Aorta (tissue), 5 donors: ENCODE results near the gene L1CAM. TPM values are rescaled to one million over a fixed set of nuclear protein-coding genes. Genes with fewer than 3 reads are reported as not detected.

Experiments used
- ATAC-seq: fragments of 200-7000 bp; cut with Tn5 transposase; one replicate; pipeline ENCODE4 v1.9.1; 2022; ENCODE audit warnings: moderate library complexity; ENCODE audit not compliant: low FRiP score
- DNase-seq, 2 donors: peaks; one replicate each; pipeline ENCODE4 v3.0.0-alpha.2; 2020
- H3K27ac ChIP-seq, 2 donors: one replicate each; pipeline ENCODE4 v1.5.1; 2013; ENCODE audit warnings: low read length in 2 of 2, mild to moderate bottlenecking in 2 of 2, moderate library complexity in 2 of 2, control low read depth in 1 of 2, inconsistent platforms in 1 of 2, low read depth in 1 of 2
- H3K27me3 ChIP-seq, 2 donors: one replicate each; pipeline ENCODE4 v1.6.1; 2013; ENCODE audit warnings: control low read depth in 1 of 2, low read length in 1 of 2, mild to moderate bottlenecking in 1 of 2, moderate library complexity in 1 of 2; ENCODE audit not compliant: insufficient read depth in 2 of 2, control insufficient read depth in 1 of 2
- H3K36me3 ChIP-seq, 2 donors: one replicate each; pipeline ENCODE4 v1.6.1; 2013; ENCODE audit warnings: control low read depth in 1 of 2, low read length in 1 of 2, mild to moderate bottlenecking in 1 of 2; ENCODE audit not compliant: insufficient read depth in 2 of 2, control insufficient read depth in 1 of 2
- H3K4me1 ChIP-seq, 2 donors: one replicate each; pipeline ENCODE4 v1.6.1; 2013; ENCODE audit warnings: low read length in 2 of 2, control low read depth in 1 of 2, mild to moderate bottlenecking in 1 of 2, moderate library complexity in 1 of 2; ENCODE audit not compliant: insufficient read depth in 2 of 2, control insufficient read depth in 1 of 2
- H3K4me3 ChIP-seq, 2 donors: one replicate each; pipeline ENCODE4 v1.5.1; 2013; ENCODE audit warnings: low read length in 2 of 2, control low read depth in 1 of 2, mild to moderate bottlenecking in 1 of 2
- H3K9me3 ChIP-seq: one replicate; pipeline ENCODE4 v1.6.1; 2013; ENCODE audit warnings: mild to moderate bottlenecking, low read length; ENCODE audit not compliant: control insufficient read depth
- WGBS, 2 donors: extraction: QIAGEN DNeasy Blood & Tissue Kit; methylation state at CpG; one replicate each; pipeline ENCODE4 v1.1.7; 2013; 5-methylcytosine and 5-hydroxymethylcytosine counted together
- intact Hi-C, 2 donors: fragments of 100-400 bp; cut with DNase I; formaldehyde crosslinking; loops; one replicate each; pipeline versions ENCODE4 v1.14.2 to v1.15.0; 2022
- polyA plus RNA-seq, 2 donors: library from polyadenylated mRNA; stranded (reverse); fragments of 200-250 nt; gene quantifications; one replicate each; pipeline ENCODE4 v1.2.3, GENCODE V29; 2013
- total RNA-seq, 2 donors: library from RNA; stranded (reverse); fragmentation: NEBNext Ultra II Directional; extraction: Animal tissue kit (Norgen Biotek cat#: 25700); gene quantifications; one replicate each; pipeline ENCODE4 v1.2.1, GENCODE V29; 2021
- donor health status: healthy with polysubstance abuse.
- donor health status: Bipolar disorder and iron deficiency.
- donor health status: DM: no; HTN: no; CAD: no.
- donor health status: DM: no; HTN: no; CAD: no.
- donor health status: DM: yes; HTN: yes; CAD: no.

L1CAM gene
- total and polyA plus RNA-seq, 4 donors, result 1.0 to 11.6 (median 4.3) TPM; not detected in 1

- WGBS, 2 donors, result 47 to 54% methylated on average over 12 to 13 of the region's 13 CpGs
- no peak overlapping the region for H3K4me3 ChIP-seq
- no peaks in the 10 kb centered on the region for H3K36me3 ChIP-seq
- H3K4me1 ChIP-seq, result no peaks in the 10 kb centered on the region
- H3K9me3 ChIP-seq, result no peaks in the 10 kb centered on the region
- H3K27ac ChIP-seq, result no peak overlapping the region
- ATAC-seq, result no peak
- intact Hi-C loops, result no loop called here
- H3K27me3 ChIP-seq, result no peaks in the 10 kb centered on the region
- DNase-seq, result no peak
Observed at GRCh38 chrX:153883163-153883843, 2.7 kb downstream of the L1CAM start.

- WGBS, 2 donors, result 31 to 48% methylated on average over 7 of the region's 7 CpGs
- no peak overlapping the region for H3K27ac ChIP-seq
- DNase-seq, result no peak
- no peaks in the 10 kb centered on the region for H3K4me1 ChIP-seq
- ATAC-seq, result no peak
- H3K36me3 ChIP-seq, result no peaks in the 10 kb centered on the region
- intact Hi-C loops, result no loop called here
- no peak overlapping the region for H3K4me3 ChIP-seq
- no peaks in the 10 kb centered on the region for H3K9me3 ChIP-seq
- H3K27me3 ChIP-seq, result no peaks in the 10 kb centered on the region
Observed at GRCh38 chrX:153882557-153882956, 3.4 kb downstream of the L1CAM start.

GRCh38 chrX:153882086-153882498 is 3.9 kb downstream of the L1CAM start:
- DNase-seq, result no peak
- intact Hi-C loops, result no loop called here
- Histone ChIP-seq H3K9me3 (no peaks in the 10 kb centered on the region), H3K36me3 (no peaks in the 10 kb centered on the region), H3K4me3 (no peak overlapping the region), H3K27ac (no peak overlapping the region), H3K27me3 (no peaks in the 10 kb centered on the region), H3K4me1 (no peaks in the 10 kb centered on the region)
- no peak for ATAC-seq
- WGBS, 2 donors, result 19 to 41% methylated on average over 8 of the region's 8 CpGs

- no peaks in the 10 kb centered on the region for H3K27me3 ChIP-seq
- DNase-seq, result no peak
- no peak overlapping the region for H3K27ac ChIP-seq
- no peak overlapping the region for H3K4me3 ChIP-seq
- intact Hi-C loops, result no loop called here
- H3K9me3 ChIP-seq, result no peaks in the 10 kb centered on the region
- no peak for ATAC-seq
- no peaks in the 10 kb centered on the region for H3K36me3 ChIP-seq
- no peaks in the 10 kb centered on the region for H3K4me1 ChIP-seq
- 67 to 79% methylated on average over 7 of the region's 7 CpGs for WGBS, 2 donors
Observed at GRCh38 chrX:153881281-153881680, 4.7 kb downstream of the L1CAM start.

GRCh38 chrX:153880440-153880815 is 5.5 kb downstream of the L1CAM start:
- Histone ChIP-seq H3K9me3 (no peaks in the 10 kb centered on the region), H3K27me3 (peaks cover 0 to 2% of the 10 kb centered on the region in 2 donors), H3K27ac (no peak overlapping the region), H3K4me3 (no peak overlapping the region), H3K4me1 (no peaks in the 10 kb centered on the region), H3K36me3 (no peaks in the 10 kb centered on the region)
- DNase-seq (no peak), ATAC-seq (no peak)
- WGBS, 2 donors, result 7 to 24% methylated on average over 6 of the region's 6 CpGs
- intact Hi-C loops, result no loop called here

- Histone ChIP-seq H3K4me1 (no peaks in the 10 kb centered on the region), H3K27ac (no peak overlapping the region), H3K36me3 (no peaks in the 10 kb centered on the region), H3K27me3 (peaks cover 0 to 2% of the 10 kb centered on the region in 2 donors), H3K4me3 (no peak overlapping the region), H3K9me3 (no peaks in the 10 kb centered on the region)
- WGBS, 2 donors, result 43 to 56% methylated on average over 12 of the region's 12 CpGs
- intact Hi-C loops, result no loop called here
- DNase-seq (no peak), ATAC-seq (no peak)
Observed at GRCh38 chrX:153879741-153880439, 6.1 kb downstream of the L1CAM start.

GRCh38 chrX:153878969-153879653 is 6.9 kb downstream of the L1CAM start:
- ATAC-seq, result no peak
- H3K27me3 ChIP-seq, result peaks cover 0 to 2% of the 10 kb centered on the region in 2 donors

GRCh38 chrX:153878345-153878744 is 7.6 kb downstream of the L1CAM start:
- no peaks in the 10 kb centered on the region for H3K9me3 ChIP-seq
- H3K27ac ChIP-seq, result no peak overlapping the region
- H3K36me3 ChIP-seq, result no peaks in the 10 kb centered on the region
- intact Hi-C loops, result no loop called here
- WGBS, 2 donors, result 32 to 46% methylated on average over 5 of the region's 5 CpGs
- H3K4me1 ChIP-seq, result no peaks in the 10 kb centered on the region
- peaks cover 0 to 2% of the 10 kb centered on the region in 2 donors for H3K27me3 ChIP-seq
- no peak overlapping the region for H3K4me3 ChIP-seq
- DNase-seq, result no peak
- no peak for ATAC-seq

More at GRCh38 chrX:153878969-153879653, 6.9 kb downstream of the L1CAM start:
- no peak overlapping the region for H3K4me3 ChIP-seq
- H3K27ac ChIP-seq, result no peak overlapping the region
- no peaks in the 10 kb centered on the region for H3K36me3 ChIP-seq
- H3K9me3 ChIP-seq, result no peaks in the 10 kb centered on the region
- intact Hi-C loops, result no loop called here
- no peak for DNase-seq
- no peaks in the 10 kb centered on the region for H3K4me1 ChIP-seq
- 2 to 10% methylated on average over 27 to 28 of the region's 28 CpGs for WGBS, 2 donors
